Esophagus squamous epithelium (tissue), 4 donors: ENCODE results near the gene CEACAM16.

Source experiments
- CTCF ChIP-seq, 6 experiments: fragments of 450-650 bp in 4 of 6; fragments of 200-600 bp in 2 of 6; sonication (generic) in 2 of 6; IDR thresholded peaks; one replicate each; pipeline ENCODE4 v1.5.1; 2016 to 2019; ENCODE audit warnings: antibody characterized with exemption in 6 of 6, mild to moderate bottlenecking in 4 of 6, moderate library complexity in 4 of 6
- POLR2A ChIP-seq, 4 donors: fragments of 450-650 bp; IDR thresholded peaks; one replicate each; pipeline ENCODE4 v1.6.1; 2017; ENCODE audit warnings: antibody characterized with exemption in 4 of 4, mild to moderate bottlenecking in 4 of 4, moderate library complexity in 3 of 4

GRCh38 chr19:44746946-44747738 lies 48.2 kb downstream of the CEACAM16 start:
- TF ChIP-seq POLR2A (IDR thresholded peaks at IDR 0.05) (peak in 1 of 4 donors; percentile 70), CTCF (IDR thresholded peaks at IDR 0.05) (no peak)
